Measurements from ENCODE around the gene ASCL4.
"Not testable (repeated sequence)": the region's sequence is repeated elsewhere in the genome, so short reads cannot be mapped to it uniquely, and the experiment has no call there.

The ASCL4 gene, protein sequence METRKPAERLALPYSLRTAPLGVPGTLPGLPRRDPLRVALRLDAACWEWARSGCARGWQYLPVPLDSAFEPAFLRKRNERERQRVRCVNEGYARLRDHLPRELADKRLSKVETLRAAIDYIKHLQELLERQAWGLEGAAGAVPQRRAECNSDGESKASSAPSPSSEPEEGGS

DNA sequence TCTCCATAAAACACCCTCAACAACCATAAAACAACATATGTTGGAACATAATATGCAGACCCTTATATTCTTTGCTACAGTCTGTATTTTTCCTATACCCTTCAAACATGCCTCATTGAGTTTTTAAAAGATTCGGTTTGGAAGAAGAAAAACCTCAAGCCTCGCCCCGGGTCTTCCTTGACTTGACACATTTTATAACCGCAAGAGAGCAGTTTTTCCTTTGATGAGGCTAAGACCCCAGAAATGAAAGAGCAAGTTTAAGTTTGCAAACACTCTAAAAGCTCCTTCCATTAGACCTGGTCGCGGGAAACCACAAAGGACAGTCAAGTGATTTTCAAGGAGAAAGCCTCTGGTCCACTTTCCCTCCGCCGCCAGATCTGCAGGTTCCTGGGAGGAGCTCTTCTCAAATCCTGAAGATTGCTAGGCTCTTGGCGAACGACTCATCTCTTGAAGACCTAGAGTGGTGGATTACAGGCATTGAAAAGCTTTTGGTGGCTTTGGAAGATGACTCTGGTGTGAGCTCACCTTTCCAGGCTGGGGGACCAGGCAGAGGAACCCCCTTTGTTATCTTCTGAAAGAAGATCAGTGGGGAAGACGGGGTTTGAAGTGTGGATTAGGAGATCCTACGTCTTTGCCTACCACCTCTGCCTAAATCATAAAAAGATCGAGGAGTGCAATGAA, at the start of gene ASCL4:
ASCL4 (plus strand) TSS at position 356 of the 681 bp plus-strand sequence. CDS start 515 bp downstream, outside the sequence.
- DNase-seq (ENCODE audit: low spot score), result no peak

DNA sequence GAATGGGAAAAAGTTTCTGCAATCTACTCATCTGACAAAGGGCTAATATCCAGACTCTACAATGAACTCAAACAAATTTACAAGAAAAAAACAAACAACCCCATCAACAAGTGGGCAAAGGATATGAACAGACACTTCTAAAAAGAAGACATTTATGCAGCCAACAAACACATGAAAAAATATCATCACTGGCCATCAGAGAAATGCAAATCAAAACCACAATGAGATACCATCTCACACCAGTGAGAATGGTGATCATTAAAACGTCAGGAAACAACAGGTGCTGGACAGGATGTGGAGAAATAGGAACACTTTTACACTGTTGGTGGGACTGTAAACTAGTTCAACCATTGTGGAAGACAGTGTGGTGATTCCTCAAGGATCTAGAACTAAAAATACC, 47.2 kb upstream of the ASCL4 start:
- not testable (repeated sequence) for DNase-seq (ENCODE audit: low spot score)

DNA sequence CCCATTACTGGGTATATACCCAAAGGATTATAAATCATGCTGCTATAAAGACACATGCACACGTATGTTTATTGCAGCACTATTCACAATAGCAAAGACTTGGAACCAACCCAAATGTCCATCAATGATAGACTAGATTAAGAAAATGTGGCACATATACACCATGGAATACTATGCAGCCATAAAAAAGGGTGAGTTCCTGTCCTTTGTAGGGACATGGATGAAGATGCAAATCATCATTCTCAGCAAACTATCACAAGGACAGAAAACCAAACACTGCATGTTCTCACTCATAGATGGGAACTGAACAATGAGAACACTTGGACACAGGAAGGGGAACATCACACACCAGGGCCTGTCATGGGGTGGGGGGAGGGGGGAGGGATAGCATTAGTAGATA, 46.8 kb upstream of the ASCL4 start:
- not testable (repeated sequence) for DNase-seq (ENCODE audit: low spot score)

DNA sequence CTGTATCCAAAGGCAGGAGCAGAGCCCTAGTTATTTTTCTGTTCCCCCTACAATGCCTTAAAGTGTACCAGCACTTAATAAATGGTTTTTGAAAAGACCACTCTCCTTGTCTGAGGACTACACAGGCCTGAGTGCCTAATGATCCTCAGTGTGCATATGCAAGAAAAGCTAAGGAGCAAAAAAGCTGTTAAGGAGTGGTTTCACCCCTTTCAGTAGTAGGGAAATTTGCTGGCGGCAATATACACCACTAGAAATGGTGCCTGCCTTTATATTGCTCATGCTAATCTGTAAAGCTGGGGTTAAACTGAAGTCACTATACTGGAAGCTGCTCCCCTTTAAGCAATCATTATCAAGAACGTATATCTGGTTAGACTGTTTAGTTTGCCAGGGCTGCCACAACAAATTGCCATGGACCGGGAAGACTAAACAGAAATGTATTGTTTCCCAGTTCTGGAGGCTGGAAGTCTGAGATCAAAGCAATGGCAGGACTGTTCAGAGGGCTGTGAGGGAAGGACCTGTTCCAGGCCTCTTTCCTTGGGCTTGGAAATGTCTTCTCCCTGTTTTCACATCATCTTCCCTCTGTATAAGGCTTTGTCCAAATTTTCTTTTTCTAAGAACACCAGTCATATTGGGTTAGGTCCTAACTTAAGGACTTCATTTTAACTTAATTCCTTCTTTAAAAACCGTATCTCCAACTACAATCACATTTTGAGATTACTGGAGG, 43.7 kb upstream of the ASCL4 start:
- no peak for DNase-seq (ENCODE audit: low spot score)

DNA sequence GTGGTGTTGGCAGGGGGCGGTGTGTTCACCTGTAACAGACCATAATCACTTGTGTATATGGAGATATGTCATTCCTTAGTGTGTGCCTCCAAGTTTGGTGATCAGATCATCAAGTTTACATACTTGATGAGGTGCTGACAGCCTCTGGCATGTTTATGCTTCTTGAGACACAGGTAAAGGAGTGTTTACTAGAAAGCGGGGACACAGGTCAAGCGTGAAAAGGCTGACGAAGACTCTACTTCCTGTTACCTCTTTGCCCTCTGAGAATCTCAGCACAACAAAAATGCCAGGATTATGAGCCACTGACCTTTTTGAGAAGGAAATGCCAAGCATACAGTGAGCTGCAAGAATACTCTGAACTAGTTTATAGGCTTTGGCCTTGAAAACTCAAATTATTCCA, 43.1 kb upstream of the ASCL4 start:
- no peak for DNase-seq (ENCODE audit: low spot score)

DNA sequence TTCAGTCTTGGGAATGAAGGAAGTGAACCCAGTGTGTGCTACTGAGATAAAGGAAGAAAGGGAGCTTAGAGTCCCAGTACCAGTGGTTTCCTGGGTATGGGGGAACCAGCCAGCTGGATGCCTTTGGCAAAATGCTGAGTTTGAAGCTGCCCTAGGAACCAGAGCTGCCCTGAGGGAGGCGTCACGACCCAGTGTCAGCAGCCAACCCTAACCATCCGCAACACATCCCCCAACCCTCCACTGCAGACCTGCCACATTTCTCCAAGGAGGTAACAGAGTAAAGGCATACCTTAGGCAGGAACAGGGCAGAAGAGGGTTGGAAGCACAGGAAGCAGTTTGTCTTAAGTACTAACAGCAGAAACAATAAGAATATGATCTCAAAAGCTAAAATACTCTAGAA, 42.1 kb upstream of the ASCL4 start:
- no peak for DNase-seq (ENCODE audit: low spot score)

DNA sequence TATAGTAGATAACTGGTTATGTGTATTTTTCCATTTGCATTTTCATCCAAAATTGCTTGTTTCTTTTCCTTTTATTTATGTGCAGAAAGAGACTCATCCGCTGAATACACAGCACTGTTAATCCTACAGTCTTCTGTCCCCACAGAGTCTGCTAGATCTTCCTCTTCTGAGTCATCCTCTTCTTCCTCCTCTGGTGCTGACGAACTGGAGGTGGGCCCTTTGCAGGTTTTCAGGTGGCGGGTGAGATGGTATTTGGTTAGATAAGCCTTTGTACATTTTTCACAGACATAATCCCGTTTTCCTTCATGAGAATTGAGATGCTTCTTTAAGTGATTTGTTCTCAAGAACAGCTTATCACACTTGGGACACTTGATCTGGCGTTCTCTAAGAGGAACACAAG, 40.4 kb upstream of the ASCL4 start:
- peak; percentile 6 for DNase-seq (ENCODE audit: low spot score)

DNA sequence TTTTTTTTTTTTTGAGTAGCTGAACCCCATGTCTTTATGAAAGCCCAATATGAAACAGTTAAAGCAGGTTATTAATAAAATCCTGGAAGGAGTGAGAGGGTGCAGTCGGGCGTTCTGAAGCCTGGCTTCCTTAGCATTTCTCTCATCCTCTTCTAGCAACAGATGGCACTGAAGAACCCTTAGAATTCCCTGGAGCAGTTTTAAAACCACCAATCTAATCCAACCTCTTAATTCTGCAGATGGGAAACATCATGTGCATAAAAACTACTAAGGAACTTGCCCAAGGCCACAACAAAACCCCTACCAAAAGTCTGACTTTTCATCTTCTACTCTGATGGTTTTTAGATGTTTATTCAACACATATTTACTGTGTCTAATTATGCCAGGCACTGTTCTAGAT, 38.7 kb upstream of the ASCL4 start:
- no peak for DNase-seq (ENCODE audit: low spot score)

DNA sequence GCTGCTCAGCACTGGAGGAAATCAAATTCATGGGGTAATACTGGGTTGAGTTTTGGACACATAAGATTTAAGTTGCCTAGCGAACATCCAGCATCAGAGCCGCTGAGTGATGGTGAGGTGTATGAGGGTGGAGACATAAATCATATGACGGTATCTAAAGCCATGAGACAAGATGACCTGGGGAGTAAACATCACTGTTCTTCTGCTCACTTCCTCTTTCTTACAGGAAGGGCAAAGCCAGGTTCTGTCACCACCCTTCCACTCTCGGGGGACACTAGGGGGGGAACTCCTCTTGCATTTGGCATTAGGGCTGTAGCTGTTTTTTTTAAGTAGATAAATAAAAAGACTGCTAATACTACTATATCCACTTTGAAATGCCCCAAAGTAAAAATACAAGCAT, 37.6 kb upstream of the ASCL4 start:
- DNase-seq (ENCODE audit: low spot score), result no peak

DNA sequence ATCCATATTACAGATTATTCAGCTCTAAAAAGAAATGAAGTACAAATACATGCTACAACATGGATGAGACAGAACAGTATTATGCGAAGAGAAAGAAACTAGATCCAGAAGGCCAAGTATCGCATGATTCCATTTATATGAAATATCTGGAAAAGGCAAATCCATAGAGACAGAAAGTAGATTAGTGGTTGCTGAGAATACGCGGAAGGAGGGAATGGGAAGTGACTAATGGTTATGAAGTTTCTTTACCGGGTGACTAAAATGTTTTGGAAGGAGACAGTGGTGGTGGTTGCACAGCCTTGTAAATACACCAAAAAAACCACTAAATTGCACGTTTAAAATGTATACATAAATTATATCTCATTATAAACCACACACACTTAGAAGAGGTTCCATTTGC, 26.0 kb upstream of the ASCL4 start:
- DNase-seq (ENCODE audit: low spot score), result no peak

DNA sequence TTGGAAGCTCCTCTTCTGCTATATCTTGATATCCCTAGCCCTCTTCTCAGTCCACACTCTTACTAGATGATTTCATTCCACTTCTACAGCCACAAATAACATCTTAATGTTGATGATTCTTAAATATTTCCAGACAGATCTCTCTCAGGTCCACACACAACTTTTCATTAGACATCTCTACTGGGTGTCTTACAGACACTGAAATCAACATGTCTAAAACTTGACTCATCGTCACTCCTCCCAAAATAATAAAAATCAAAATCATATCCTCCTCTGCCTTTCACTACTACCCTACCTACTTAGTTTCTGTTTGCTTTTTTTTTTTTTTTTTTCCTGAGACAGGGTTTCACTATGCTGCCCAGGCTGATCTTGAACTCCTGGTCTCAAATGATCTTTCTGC, 25.4 kb upstream of the ASCL4 start:
- DNase-seq (ENCODE audit: low spot score), result no peak

DNA sequence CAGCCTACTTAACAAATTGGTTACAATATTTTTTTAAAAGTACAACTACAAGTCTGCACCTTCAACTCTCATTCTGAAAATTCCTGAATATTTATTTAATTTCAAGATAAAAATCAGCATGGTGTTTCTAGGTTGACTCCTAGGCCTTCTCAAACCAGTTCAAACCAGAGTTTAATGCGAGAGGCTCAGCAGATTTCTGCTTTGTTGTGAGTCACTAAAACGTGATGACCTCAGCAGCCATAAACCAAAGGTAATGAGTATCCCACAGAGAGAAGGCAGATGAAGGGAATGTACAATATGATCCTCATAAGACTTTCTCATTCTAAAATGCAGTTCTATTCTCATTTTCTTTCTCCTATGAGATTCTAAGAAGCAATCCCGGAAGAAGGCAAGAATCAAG, 15.1 kb upstream of the ASCL4 start:
- DNase-seq (ENCODE audit: low spot score), result peak; percentile 75

DNA sequence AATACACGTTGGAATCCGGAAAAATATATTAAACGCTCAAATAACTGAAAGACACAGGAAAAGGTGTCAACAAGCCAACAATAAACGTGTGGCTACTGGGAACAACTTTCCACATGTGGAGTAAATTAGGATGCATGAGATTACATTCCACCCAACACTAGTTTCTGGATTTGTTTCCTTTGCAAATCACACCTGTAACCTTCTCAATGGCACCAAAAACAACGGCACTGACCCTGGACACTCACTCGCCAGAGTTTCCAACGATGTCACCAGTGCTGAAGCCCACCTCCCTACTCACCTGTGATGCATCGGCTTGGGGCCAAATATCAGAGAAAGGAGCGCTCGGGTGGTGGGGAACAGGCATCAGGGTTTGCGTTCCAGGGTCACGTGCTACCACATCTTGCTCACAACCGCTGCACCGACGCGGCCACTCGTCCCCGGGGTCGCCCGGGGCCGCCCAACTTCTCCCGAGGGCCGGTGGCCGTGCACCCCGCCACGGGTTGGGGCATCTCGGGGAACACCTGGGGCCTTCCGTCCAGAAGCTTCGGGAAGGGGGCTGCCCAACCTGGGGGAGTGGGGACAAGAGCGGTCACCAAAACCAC, 14.2 kb upstream of the ASCL4 start:
- DNase-seq (ENCODE audit: low spot score), result peak; percentile 26

DNA sequence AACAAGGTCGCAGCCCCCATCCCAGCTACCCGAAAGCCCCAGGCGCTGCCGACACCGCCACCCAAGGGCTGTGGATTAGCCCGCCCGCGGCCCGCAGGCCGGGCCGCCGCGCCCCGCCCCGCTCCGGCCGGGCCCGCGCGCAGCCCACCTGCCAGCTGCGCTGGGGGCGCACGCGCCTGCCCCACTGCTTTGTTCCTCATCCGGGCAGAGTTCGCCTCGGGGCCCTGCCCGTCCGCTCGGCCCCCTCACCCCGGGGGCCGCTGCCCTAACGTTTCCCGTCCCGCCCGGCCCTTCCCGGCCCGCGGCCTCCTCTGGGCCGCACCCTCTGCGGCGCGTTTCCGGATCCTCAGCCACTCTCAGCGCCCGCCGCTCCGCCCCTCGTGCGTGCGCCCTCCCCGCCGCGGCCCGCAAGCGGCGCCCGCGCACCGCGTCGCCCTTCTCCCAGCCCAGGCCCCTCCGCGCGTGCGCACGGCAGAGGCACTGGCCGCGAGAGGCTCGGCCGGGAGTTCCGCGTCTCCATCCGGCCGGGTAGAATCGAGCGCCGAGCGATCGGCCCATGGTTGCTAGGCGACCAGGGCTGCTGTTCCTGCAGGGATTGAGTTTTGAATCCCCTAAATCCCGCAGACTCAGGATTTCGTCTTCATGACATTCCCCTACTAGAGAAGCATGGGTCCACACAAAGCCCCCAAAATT, 13.5 kb upstream of the ASCL4 start, which contains the start of gene PRDM4:
PRDM4 (minus strand) TSS at position 329 of the 693 bp plus-strand sequence. CDS start 622 bp downstream, outside the sequence.
- DNase-seq (ENCODE audit: low spot score), result peak; percentile 91

DNA sequence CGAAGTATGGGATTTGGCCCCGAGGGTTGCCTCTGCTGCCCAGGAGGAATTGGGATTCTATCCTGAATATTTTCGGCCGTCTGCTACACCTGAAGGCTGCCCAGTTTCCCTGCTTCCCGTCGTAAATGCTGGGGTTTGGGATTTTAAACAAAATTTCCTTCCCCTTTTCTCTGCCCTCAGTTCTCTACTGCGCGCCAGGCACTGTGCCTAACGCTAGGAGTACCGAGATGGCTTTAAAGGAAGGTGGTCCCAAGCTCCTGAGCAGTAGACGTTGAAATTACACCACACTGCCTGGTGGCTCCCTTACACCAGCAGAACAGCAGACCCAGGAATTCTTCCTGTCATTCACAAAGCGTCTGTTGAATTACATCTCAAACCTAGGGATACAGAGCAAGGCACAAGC, 13.0 kb upstream of the ASCL4 start:
- no peak for DNase-seq (ENCODE audit: low spot score)

DNA sequence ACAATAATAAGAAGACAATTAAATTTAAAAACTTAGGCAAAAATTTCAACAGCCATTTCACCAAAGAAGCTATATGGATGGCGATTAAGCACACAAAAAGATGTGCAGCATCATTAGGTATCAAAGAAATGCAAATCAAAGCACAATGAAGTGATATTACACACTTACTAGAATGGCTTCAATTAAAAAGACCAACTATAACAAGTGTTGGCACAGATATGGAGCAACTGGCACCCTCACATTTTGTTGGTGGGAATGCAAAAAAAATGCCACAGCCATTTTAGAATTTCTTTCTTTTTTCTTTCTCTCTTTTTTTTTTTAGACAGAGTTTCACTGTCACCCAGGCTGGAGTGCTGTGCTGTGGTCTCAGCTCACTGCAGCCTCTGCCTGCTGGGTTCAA, 11.6 kb upstream of the ASCL4 start:
- DNase-seq (ENCODE audit: low spot score), result no peak

DNA sequence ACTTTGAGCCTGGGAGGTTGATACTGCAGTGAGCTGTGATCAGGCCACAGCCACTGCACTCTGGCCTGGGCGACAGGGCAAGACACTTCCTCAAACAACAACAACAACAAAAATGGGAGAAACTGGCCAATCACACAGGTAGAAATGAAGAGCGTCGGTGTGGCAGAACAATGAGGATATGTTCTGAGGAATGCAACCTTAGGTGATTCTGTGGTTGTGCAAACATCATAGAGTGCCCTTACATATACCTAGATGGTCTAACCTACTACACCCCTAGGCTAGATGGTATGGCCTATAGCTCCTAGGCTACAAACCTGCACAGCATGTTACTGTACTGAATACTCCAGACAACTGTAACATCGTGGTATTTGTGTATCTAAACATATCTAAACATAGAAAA, 9.9 kb upstream of the ASCL4 start:
- DNase-seq (ENCODE audit: low spot score), result no peak

DNA sequence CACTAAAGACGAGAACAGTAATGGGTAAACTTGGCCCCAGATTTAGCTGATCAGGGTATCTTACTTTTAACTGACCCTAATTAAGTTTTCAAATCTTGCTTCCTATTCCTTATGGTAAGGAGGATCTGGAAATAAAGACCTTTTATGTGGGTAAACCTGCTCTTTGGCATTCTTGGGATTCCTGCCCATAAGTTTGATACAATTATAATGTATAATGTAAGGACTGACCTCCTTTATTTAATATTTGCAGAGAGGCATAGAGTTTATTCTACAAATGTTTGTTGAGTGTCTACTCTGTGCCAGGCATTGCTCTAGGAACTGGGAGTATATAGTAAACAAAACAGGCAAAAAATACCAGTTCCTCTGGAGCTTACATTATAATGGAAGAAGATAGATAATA, 9.2 kb upstream of the ASCL4 start:
- no peak for DNase-seq (ENCODE audit: low spot score)

DNA sequence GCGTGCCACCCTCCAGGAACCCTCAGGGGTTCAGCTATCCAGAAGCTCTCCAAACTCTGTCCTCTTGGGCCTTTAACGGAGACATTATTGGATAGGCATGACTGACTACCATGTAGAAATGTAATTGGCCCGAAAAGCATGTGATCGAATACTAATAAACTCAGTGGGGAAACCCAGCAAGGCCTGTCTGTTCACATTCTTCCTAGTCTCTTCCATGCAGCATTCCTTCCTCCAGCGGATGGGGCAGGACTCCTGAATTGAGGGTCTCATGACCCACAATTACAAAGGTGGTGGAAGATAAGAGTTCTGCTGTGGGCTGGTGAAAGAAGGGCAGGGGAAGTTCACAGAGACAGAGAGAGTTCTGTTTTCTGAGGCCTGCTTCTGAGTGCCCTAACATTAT, 7.0 kb upstream of the ASCL4 start:
- DNase-seq (ENCODE audit: low spot score), result no peak

DNA sequence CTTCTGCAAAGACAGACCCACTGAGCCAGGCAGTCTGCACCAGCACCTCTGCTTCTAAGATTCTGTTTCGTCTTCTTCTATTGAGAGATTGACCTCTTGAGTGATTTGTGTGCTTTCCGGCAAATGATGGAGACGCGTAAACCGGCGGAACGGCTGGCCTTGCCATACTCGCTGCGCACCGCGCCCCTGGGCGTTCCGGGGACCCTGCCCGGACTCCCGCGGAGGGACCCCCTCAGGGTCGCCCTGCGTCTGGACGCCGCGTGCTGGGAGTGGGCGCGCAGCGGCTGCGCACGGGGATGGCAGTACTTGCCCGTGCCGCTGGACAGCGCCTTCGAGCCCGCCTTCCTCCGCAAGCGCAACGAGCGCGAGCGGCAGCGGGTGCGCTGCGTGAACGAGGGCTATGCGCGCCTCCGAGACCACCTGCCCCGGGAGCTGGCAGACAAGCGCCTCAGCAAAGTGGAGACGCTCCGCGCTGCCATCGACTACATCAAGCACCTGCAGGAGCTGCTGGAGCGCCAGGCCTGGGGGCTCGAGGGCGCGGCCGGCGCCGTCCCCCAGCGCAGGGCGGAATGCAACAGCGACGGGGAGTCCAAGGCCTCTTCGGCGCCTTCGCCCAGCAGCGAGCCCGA, 703 bp downstream of the ASCL4 start:
- no peak for DNase-seq (ENCODE audit: low spot score)

DNA sequence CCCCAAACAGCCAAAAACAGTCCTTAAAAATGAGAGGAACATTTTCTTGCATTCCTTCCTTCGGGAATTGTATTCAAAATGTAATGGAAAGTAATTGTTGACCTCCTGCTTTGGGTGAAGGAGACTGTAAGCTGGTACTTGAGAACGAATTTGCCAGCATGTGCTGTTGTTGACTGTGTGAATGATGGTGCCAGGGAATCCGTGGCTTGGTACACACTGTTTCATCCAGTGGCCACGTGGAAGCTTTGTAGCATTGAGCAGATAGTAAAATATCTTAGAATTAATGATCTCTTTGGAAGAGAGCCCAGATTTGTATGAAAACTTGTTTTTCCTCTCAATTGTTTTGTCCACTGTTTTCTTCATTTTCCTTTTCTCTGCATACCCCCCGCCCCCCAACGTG, 1.7 kb downstream of the ASCL4 start:
- no peak for DNase-seq (ENCODE audit: low spot score)

Measured in activated CD4-positive, alpha-beta T cell treated with anti-CD3 and anti-CD28 coated beads, Interleukin-2, Interleukin-4, amounts not matched to agents 100 ng/mL and 50 ng/mL, durations not matched to agents 16 hours and 8 hours (primary cell).